Measurements from ENCODE around the gene RPS6KA4.
A peak's percentile ranks its signal among the peaks of the same experiment; 100 is the strongest.

RPS6KA4 gene

GRCh38 chr11:64327375-64327774, 31.6 kb upstream of the RPS6KA4 start:
- DNase-seq (ENCODE audit: low read depth) = no peak

- no peak for DNase-seq (ENCODE audit: low read depth)
Observed at GRCh38 chr11:64327993-64328392, 31.0 kb upstream of the RPS6KA4 start.

- DNase-seq (ENCODE audit: low read depth) = no peak
Observed at GRCh38 chr11:64330888-64331287, 28.1 kb upstream of the RPS6KA4 start.

GRCh38 chr11:64331569-64332371, 27.2 kb upstream of the RPS6KA4 start:
- peak; percentile 79 for DNase-seq (ENCODE audit: low read depth)

GRCh38 chr11:64333556-64333955, 25.4 kb upstream of the RPS6KA4 start:
- no peak for DNase-seq (ENCODE audit: low read depth)

GRCh38 chr11:64334764-64335735, 23.9 kb upstream of the RPS6KA4 start:
- peak; percentile 62 for DNase-seq (ENCODE audit: low read depth)

GRCh38 chr11:64337538-64338249, 21.3 kb upstream of the RPS6KA4 start:
- DNase-seq (ENCODE audit: low read depth) = no peak

- DNase-seq (ENCODE audit: low read depth) = no peak
Observed at GRCh38 chr11:64338716-64339115, 20.2 kb upstream of the RPS6KA4 start.

- DNase-seq (ENCODE audit: low read depth) = no peak
Observed at GRCh38 chr11:64339286-64339685, 19.7 kb upstream of the RPS6KA4 start.

- peak; percentile 72 for DNase-seq (ENCODE audit: low read depth)
Observed at GRCh38 chr11:64339754-64340408, 19.1 kb upstream of the RPS6KA4 start, which contains the start of gene CCDC88B. TSS of gene CCDC88B (plus strand) at chr11:64340204. CDS start at chr11:64340267, 63 bp downstream.

- peak; percentile 74 for DNase-seq (ENCODE audit: low read depth)
Observed at GRCh38 chr11:64340671-64341335, 18.2 kb upstream of the RPS6KA4 start.

- no peak for DNase-seq (ENCODE audit: low read depth)
Observed at GRCh38 chr11:64341429-64341828, 17.5 kb upstream of the RPS6KA4 start.

GRCh38 chr11:64341851-64342791, 16.8 kb upstream of the RPS6KA4 start:
- DNase-seq (ENCODE audit: low read depth) = peak; percentile 94

- no peak for DNase-seq (ENCODE audit: low read depth)
Observed at GRCh38 chr11:64342869-64343745, 15.9 kb upstream of the RPS6KA4 start.

GRCh38 chr11:64343767-64344559, 15.0 kb upstream of the RPS6KA4 start:
- DNase-seq (ENCODE audit: low read depth) = no peak

- no peak for DNase-seq (ENCODE audit: low read depth)
Observed at GRCh38 chr11:64344787-64345186, 14.2 kb upstream of the RPS6KA4 start.

GRCh38 chr11:64347193-64347867, 11.6 kb upstream of the RPS6KA4 start:
- no peak for DNase-seq (ENCODE audit: low read depth)
